ENCODE measurements around the gene DDA1. TPM values are rescaled to one million over a fixed set of nuclear protein-coding genes. Genes with fewer than 3 reads are reported as not detected.
A peak's percentile ranks its signal among the peaks of the same experiment; 100 is the strongest.

DDA1 gene
- total and polyA plus RNA-seq, 2 of the 13 experiments (the other 11 are each of a cell fraction or from before 2014, with no cell fraction given), result 24.5 to 26.0 TPM

- TF ChIP-seq ZBTB40 (IDR thresholded peaks at IDR 0.05) (no peak), ZBTB40 (CRISPR knock-in tag; IDR thresholded peaks at IDR 0.05) (no peak; the same call in 1 of the 2 replicates), BCLAF1 (IDR thresholded peaks at IDR 0.05) (no peak), KDM3A (CRISPR knock-in tag; IDR thresholded peaks at IDR 0.05; ENCODE audit: low read depth) (peak; percentile 87; the same call in 1 of the 2 replicates), ELF4 (CRISPR knock-in tag; IDR thresholded peaks at IDR 0.05; ENCODE audit: borderline replicate concordance) (no peak), IKZF5 (CRISPR knock-in tag; IDR thresholded peaks at IDR 0.05) (peak; percentile 66), ZKSCAN5 (CRISPR knock-in tag; IDR thresholded peaks at IDR 0.05) (no peak; the same call in 1 of the 2 replicates), ZNF577 (CRISPR knock-in tag; IDR thresholded peaks at IDR 0.05; ENCODE audit: borderline replicate concordance, low read depth) (no peak), MIER2 (CRISPR knock-in tag; IDR thresholded peaks at IDR 0.05) (peak; percentile 68; the same call in 1 of the 2 replicates), TBP (CRISPR knock-in tag; IDR thresholded peaks at IDR 0.05) (0 out of 2 replicates have a peak, but pooled peaks have one; percentile 49), LCORL (IDR thresholded peaks at IDR 0.05) (no peak), LCORL (CRISPR knock-in tag; IDR thresholded peaks at IDR 0.05) (no peak; the same call in 1 of the 2 replicates), BRCA1 (CRISPR knock-in tag; IDR thresholded peaks at IDR 0.05) (no peak; the same call in 1 of the 2 replicates), ZNF7 (CRISPR knock-in tag; IDR thresholded peaks at IDR 0.05) (no peak), KLF9 (CRISPR knock-in tag; IDR thresholded peaks at IDR 0.05; ENCODE audit: low read depth) (peak; percentile 86), MAF1 (CRISPR knock-in tag; IDR thresholded peaks at IDR 0.05; ENCODE audit: borderline replicate concordance) (0 out of 2 replicates have a peak, but pooled peaks have one; percentile 34), SALL1 (CRISPR knock-in tag; IDR thresholded peaks at IDR 0.05) (peak; percentile 50; the same call in 1 of the 2 replicates), ZNF558 (CRISPR knock-in tag; IDR thresholded peaks at IDR 0.05; ENCODE audit: borderline replicate concordance) (no peak)
Measured at GRCh38 chr19:17305517-17306284, 3.7 kb upstream of the DDA1 start, which contains the start of gene MRPL34 (continued).
